Gastrocnemius medialis (tissue), 4 donors: ENCODE data around the gene INAFM1.

ENCODE experiments used
- CTCF ChIP-seq, 5 experiments: fragments of 450-650 bp in 3 of 5; fragments of 200-600 bp in 2 of 5; sonication (generic) in 2 of 5; IDR thresholded peaks in 4 of 5; conservative IDR thresholded peaks in 1 of 5; 1 replicate in 4 of 5; 2 replicates in 1 of 5; pipeline ENCODE4 v1.5.1; 2016 to 2019; ENCODE audit warnings: antibody characterized with exemption in 5 of 5, mild to moderate bottlenecking in 3 of 5, moderate library complexity in 3 of 5
- POLR2A ChIP-seq, 2 donors: fragments of 450-650 bp; IDR thresholded peaks; one replicate each; pipeline ENCODE4 v1.6.1; 2017; ENCODE audit warnings: antibody characterized with exemption in 2 of 2, mild to moderate bottlenecking in 2 of 2, moderate library complexity in 2 of 2

DNA sequence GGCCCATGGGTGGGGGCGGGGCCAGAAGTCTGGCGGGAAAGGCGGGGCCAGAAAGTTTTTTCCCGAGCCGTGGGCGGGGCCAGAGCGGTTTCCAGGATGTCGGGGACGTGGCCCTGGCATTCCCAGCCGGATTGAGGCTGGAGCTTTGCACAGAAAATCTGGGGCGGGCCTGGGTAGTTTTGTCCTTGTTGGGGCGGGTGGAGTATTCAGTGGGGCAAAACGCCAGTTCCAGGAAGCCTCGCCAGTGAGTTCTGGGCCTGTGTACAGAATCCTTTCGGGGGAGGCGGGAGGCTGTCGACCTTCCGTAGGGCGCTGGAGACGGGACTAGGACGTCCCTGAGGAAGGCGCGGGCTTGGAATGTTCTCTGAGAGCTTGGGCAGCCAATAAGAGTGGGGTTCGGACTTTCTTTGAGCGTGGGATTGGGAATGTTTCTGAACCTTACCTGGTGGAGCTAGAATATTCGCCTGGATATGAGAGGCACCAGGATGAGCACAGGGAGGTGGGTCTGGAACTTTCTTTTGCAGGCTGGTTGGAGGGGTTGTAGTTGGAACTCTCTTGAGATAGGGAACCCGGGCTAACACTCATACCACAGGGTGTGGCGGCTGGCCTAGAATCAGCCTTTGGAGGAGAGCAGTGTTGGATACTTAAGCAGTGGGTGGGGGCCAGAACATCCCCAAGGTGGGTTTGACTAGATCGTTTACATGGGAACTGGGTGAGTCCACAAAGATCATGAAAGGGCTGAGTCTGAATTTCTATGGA is 17.1 kb upstream of the INAFM1 start:
- TF ChIP-seq CTCF (IDR thresholded peaks at IDR 0.05 in 4 of 5, conservative IDR thresholded peaks at IDR 0.05 in 1 of 5) (no peak), POLR2A (IDR thresholded peaks at IDR 0.05) (peak; percentile 49 to 59)
